GM23338 (cell line): ENCODE results near the gene DEPDC5. TPM values are rescaled to one million over a fixed set of nuclear protein-coding genes. Genes with fewer than 3 reads are reported as not detected.

Experiments
- ATAC-seq: fragments of 200-7000 bp; cut with Tn5 transposase; 3 replicates; pipeline ENCODE4 v1.9.1; 2020
- DNase-seq: peaks from one replicate; pipeline ENCODE4 v3.0.0-alpha.2; 2015; ENCODE audit warnings: low spot score
- H2AFZ ChIP-seq: fragments of 200-600 bp; sonication (generic); 2 replicates; pipeline ENCODE4 v1.8.0; 2016; ENCODE audit warnings: antibody characterized with exemption, mild to moderate bottlenecking, moderate library complexity
- H3F3A ChIP-seq: fragments of 200-600 bp; sonication (generic); replicated peaks from 2 replicates; pipeline ENCODE4 v1.8.0; 2017; ENCODE audit warnings: antibody characterized with exemption, mixed run types, low read depth
- H3K27ac ChIP-seq: fragments of 200-600 bp; sonication (generic); 2 replicates; pipeline ENCODE4 v1.6.1; 2016; ENCODE audit warnings: low read depth
- H3K27me3 ChIP-seq: fragments of 200-600 bp; sonication (generic); 2 replicates; pipeline ENCODE4 v1.8.0; 2016; ENCODE audit warnings: mild to moderate bottlenecking, mixed run types, moderate library complexity; ENCODE audit not compliant: insufficient read depth
- H3K36me3 ChIP-seq: fragments of 200-600 bp; sonication (generic); 2 replicates; pipeline ENCODE4 v1.8.0; 2016; ENCODE audit warnings: mild to moderate bottlenecking; ENCODE audit not compliant: insufficient read depth
- H3K4me1 ChIP-seq: fragments of 200-600 bp; sonication (generic); 2 replicates; pipeline ENCODE4 v1.8.0; 2016; ENCODE audit warnings: mild to moderate bottlenecking, moderate library complexity; ENCODE audit not compliant: insufficient read depth
- H3K4me2 ChIP-seq: fragments of 200-600 bp; sonication (generic); 2 replicates; pipeline ENCODE4 v1.7.1; 2017; ENCODE audit warnings: mixed run types
- H3K4me3 ChIP-seq: fragments of 200-600 bp; sonication (generic); 2 replicates; pipeline ENCODE4 v1.6.1; 2016; ENCODE audit warnings: mixed run types
- H3K79me2 ChIP-seq: fragments of 200-600 bp; sonication (generic); replicated peaks from 2 replicates; pipeline ENCODE4 v1.8.0; 2017; ENCODE audit warnings: mild to moderate bottlenecking; ENCODE audit not compliant: insufficient read depth
- H3K9me2 ChIP-seq: fragments of 200-600 bp; sonication (generic); 2 replicates; pipeline ENCODE4 v1.8.0; 2017; ENCODE audit not compliant: insufficient read depth
- H4K20me1 ChIP-seq: fragments of 200-600 bp; sonication (generic); replicated peaks from 2 replicates; pipeline ENCODE4 v1.8.0; 2017; ENCODE audit warnings: mild to moderate bottlenecking; ENCODE audit not compliant: insufficient read depth
- H3K27ac Mint-ChIP-seq: 2 replicates; pipeline ENCODE4 v1.8.0; 2020; ENCODE audit warnings: inconsistent platforms, mild to moderate bottlenecking, moderate library complexity, mixed read lengths
- H3K27me3 Mint-ChIP-seq: 3 replicates; pipeline ENCODE4 v1.8.0; 2022; ENCODE audit warnings: low read depth, mild to moderate bottlenecking, moderate library complexity, mixed read lengths, inconsistent platforms; ENCODE audit not compliant: insufficient read depth, poor library complexity
- H3K36me3 Mint-ChIP-seq: 3 replicates; pipeline ENCODE4 v1.8.0; 2021; ENCODE audit warnings: low read depth, mild to moderate bottlenecking, inconsistent platforms, moderate library complexity, mixed read lengths
- H3K4me1 Mint-ChIP-seq: 3 replicates; pipeline ENCODE4 v1.8.0; 2020; ENCODE audit warnings: mild to moderate bottlenecking, inconsistent platforms, mixed read lengths
- H3K4me3 Mint-ChIP-seq: 3 replicates; pipeline ENCODE4 v1.8.0; 2021; ENCODE audit warnings: moderate library complexity, mild to moderate bottlenecking, inconsistent platforms, mixed read lengths
- H3K9me3 Mint-ChIP-seq: 3 replicates; pipeline ENCODE4 v1.8.0; 2020; ENCODE audit warnings: moderate library complexity, mild to moderate bottlenecking, inconsistent platforms, mixed read lengths
- CREB1 ChIP-seq: fragments of 250-450 bp; sonication (Bioruptor Pico); IDR thresholded peaks from 2 replicates; pipeline ENCODE4 v1.5.0; 2020; ENCODE audit warnings: low read depth, mild to moderate bottlenecking, moderate library complexity
- EZH2phosphoT487 ChIP-seq: fragments of 200-600 bp; sonication (generic); IDR thresholded peaks from one replicate; pipeline ENCODE4 v1.8.1; 2018; ENCODE audit warnings: antibody characterized with exemption; ENCODE audit not compliant: unreplicated experiment
- JUNB ChIP-seq: IDR thresholded peaks from one replicate; pipeline ENCODE4 v1.6.1; 2016; ENCODE audit warnings: antibody characterized with exemption; ENCODE audit not compliant: unreplicated experiment
- NANOG ChIP-seq: IDR thresholded peaks from 2 replicates; pipeline ENCODE4 v1.6.1; 2016; ENCODE audit warnings: antibody characterized with exemption, borderline replicate concordance
- STAT1 ChIP-seq: IDR thresholded peaks from one replicate; pipeline ENCODE4 v1.6.1; 2016; ENCODE audit warnings: antibody characterized with exemption; ENCODE audit not compliant: unreplicated experiment
- polyA plus RNA-seq: library from polyadenylated mRNA; unstranded; fragments of >200 nt; fragmentation: Nextera tagmentation; extraction: Ambion mirVana; gene quantifications from 2 replicates; pipeline ENCODE4 v1.2.1, GENCODE V29; 2016
- total RNA-seq: library from RNA; depleted of rRNA; stranded (reverse); fragments of >200 nt; shearing (Covaris generic); gene quantifications from 2 replicates; pipeline ENCODE4 v1.2.3, GENCODE V29; 2014
- TF ChIP-seq, protein P1 (sequence below): IDR thresholded peaks from one replicate; pipeline ENCODE4 v1.6.1; 2018; ENCODE audit warnings: antibody characterized with exemption; ENCODE audit not compliant: unreplicated experiment
- TF ChIP-seq, protein P2 (sequence below): IDR thresholded peaks from 2 replicates; pipeline ENCODE4 v1.6.1; 2016; ENCODE audit warnings: antibody characterized with exemption
- TF ChIP-seq, protein P3 (sequence below): fragments of 250-450 bp; sonication (Bioruptor Pico); IDR thresholded peaks from 2 replicates; pipeline ENCODE4 v1.5.0; 2020; ENCODE audit warnings: mild to moderate bottlenecking, moderate library complexity

Gene DEPDC5
- total and polyA plus RNA-seq, 2 experiments from 2014 or later = 18.7 to 19.7 TPM

DNA sequence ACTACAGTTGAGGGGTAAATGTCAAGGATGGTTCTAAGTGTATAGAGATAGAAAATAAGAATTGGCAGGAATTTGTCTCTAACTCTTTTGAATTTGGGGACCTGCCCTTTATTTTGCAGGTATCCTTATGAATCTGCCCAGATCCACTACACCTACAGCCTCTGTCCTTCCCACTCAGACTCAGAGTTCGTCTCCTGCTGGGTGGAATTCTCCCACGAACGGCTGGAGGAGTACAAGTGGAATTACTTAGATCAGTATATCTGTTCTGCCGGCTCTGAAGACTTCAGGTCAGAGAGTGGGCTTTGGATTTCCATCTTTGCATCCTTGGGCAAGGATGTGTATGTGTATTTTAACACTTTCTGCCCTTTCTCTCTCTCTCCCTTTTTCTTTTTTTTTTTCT, 89.7 kb downstream of the DEPDC5 start:
- TF ChIP-seq, protein P1, sequence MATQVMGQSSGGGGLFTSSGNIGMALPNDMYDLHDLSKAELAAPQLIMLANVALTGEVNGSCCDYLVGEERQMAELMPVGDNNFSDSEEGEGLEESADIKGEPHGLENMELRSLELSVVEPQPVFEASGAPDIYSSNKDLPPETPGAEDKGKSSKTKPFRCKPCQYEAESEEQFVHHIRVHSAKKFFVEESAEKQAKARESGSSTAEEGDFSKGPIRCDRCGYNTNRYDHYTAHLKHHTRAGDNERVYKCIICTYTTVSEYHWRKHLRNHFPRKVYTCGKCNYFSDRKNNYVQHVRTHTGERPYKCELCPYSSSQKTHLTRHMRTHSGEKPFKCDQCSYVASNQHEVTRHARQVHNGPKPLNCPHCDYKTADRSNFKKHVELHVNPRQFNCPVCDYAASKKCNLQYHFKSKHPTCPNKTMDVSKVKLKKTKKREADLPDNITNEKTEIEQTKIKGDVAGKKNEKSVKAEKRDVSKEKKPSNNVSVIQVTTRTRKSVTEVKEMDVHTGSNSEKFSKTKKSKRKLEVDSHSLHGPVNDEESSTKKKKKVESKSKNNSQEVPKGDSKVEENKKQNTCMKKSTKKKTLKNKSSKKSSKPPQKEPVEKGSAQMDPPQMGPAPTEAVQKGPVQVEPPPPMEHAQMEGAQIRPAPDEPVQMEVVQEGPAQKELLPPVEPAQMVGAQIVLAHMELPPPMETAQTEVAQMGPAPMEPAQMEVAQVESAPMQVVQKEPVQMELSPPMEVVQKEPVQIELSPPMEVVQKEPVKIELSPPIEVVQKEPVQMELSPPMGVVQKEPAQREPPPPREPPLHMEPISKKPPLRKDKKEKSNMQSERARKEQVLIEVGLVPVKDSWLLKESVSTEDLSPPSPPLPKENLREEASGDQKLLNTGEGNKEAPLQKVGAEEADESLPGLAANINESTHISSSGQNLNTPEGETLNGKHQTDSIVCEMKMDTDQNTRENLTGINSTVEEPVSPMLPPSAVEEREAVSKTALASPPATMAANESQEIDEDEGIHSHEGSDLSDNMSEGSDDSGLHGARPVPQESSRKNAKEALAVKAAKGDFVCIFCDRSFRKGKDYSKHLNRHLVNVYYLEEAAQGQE = no peak
- TF ChIP-seq, protein P2, sequence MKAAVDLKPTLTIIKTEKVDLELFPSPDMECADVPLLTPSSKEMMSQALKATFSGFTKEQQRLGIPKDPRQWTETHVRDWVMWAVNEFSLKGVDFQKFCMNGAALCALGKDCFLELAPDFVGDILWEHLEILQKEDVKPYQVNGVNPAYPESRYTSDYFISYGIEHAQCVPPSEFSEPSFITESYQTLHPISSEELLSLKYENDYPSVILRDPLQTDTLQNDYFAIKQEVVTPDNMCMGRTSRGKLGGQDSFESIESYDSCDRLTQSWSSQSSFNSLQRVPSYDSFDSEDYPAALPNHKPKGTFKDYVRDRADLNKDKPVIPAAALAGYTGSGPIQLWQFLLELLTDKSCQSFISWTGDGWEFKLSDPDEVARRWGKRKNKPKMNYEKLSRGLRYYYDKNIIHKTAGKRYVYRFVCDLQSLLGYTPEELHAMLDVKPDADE = no peak
- TF ChIP-seq EZH2phosphoT487 (no peak), JUNB (no peak)
- no peaks in the 10 kb centered on the region for H3K9me2 ChIP-seq
- H3K27ac ChIP-seq = no peak overlapping the region
- H3K36me3 ChIP-seq = peaks cover 16% of the 10 kb centered on the region
- H3K4me3 ChIP-seq = no peak overlapping the region
- no peak for ATAC-seq
- no peak overlapping the region for H3K27ac Mint-ChIP-seq
- no peak overlapping the region for H3K4me2 ChIP-seq
- H3K36me3 Mint-ChIP-seq = peaks cover 43% of the 10 kb centered on the region
- no peaks in the 10 kb centered on the region for H3F3A ChIP-seq
- no peaks in the 10 kb centered on the region for H3K27me3 ChIP-seq
- H3K9me3 Mint-ChIP-seq = peaks cover 15% of the 10 kb centered on the region
- DNase-seq = no peak
- H3K79me2 ChIP-seq = no peaks in the 10 kb centered on the region
- H3K27me3 Mint-ChIP-seq = no peaks in the 10 kb centered on the region
- H3K4me1 ChIP-seq = no peaks in the 10 kb centered on the region
- no peaks in the 10 kb centered on the region for H3K4me1 Mint-ChIP-seq
- H4K20me1 ChIP-seq = no peaks in the 10 kb centered on the region; the same call in 1 of the 2 replicates
- no peak overlapping the region for H2AFZ ChIP-seq
- H3K4me3 Mint-ChIP-seq = no peak overlapping the region

DNA sequence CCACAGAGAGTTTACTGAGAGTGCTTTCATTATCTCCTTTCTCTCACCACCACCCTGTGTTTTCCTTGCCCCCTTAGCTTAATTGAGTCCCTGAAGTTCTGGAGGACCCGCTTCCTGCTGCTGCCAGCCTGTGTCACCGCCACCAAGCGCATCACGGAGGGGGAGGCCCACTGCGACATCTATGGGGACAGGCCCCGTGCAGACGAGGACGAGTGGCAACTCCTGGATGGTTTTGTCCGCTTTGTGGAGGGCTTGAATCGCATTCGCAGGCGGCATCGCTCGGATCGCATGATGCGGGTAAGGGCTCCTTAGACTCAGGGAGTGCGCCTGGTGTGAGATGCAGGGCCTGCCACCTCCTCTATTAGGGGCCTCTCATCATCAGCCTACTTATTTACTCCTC, 91.1 kb downstream of the DEPDC5 start:
- no peak overlapping the region for H3K4me2 ChIP-seq
- DNase-seq = no peak
- H3K4me3 ChIP-seq = no peak overlapping the region
- Mint-ChIP-seq H3K27ac (no peak overlapping the region), H3K4me3 (no peak overlapping the region), H3K9me3 (peaks cover 21% of the 10 kb centered on the region), H3K36me3 (peaks cover 55% of the 10 kb centered on the region), H3K27me3 (no peaks in the 10 kb centered on the region), H3K4me1 (peaks cover 2% of the 10 kb centered on the region; the same call in 1 of the 3 replicates)
- no peak overlapping the region for H2AFZ ChIP-seq
- H3K4me1 ChIP-seq = no peaks in the 10 kb centered on the region
- H4K20me1 ChIP-seq = no peaks in the 10 kb centered on the region
- no peak overlapping the region for H3K27ac ChIP-seq
- no peaks in the 10 kb centered on the region for H3K27me3 ChIP-seq
- H3K9me2 ChIP-seq = no peaks in the 10 kb centered on the region
- no peaks in the 10 kb centered on the region for H3K79me2 ChIP-seq
- H3K36me3 ChIP-seq = peaks cover 16% of the 10 kb centered on the region
- ATAC-seq = no peak
- no peaks in the 10 kb centered on the region for H3F3A ChIP-seq
- TF ChIP-seq STAT1 = no peak
- no peak for TF ChIP-seq NANOG
- TF ChIP-seq, protein P1 = no peak
- TF ChIP-seq, protein P3, sequence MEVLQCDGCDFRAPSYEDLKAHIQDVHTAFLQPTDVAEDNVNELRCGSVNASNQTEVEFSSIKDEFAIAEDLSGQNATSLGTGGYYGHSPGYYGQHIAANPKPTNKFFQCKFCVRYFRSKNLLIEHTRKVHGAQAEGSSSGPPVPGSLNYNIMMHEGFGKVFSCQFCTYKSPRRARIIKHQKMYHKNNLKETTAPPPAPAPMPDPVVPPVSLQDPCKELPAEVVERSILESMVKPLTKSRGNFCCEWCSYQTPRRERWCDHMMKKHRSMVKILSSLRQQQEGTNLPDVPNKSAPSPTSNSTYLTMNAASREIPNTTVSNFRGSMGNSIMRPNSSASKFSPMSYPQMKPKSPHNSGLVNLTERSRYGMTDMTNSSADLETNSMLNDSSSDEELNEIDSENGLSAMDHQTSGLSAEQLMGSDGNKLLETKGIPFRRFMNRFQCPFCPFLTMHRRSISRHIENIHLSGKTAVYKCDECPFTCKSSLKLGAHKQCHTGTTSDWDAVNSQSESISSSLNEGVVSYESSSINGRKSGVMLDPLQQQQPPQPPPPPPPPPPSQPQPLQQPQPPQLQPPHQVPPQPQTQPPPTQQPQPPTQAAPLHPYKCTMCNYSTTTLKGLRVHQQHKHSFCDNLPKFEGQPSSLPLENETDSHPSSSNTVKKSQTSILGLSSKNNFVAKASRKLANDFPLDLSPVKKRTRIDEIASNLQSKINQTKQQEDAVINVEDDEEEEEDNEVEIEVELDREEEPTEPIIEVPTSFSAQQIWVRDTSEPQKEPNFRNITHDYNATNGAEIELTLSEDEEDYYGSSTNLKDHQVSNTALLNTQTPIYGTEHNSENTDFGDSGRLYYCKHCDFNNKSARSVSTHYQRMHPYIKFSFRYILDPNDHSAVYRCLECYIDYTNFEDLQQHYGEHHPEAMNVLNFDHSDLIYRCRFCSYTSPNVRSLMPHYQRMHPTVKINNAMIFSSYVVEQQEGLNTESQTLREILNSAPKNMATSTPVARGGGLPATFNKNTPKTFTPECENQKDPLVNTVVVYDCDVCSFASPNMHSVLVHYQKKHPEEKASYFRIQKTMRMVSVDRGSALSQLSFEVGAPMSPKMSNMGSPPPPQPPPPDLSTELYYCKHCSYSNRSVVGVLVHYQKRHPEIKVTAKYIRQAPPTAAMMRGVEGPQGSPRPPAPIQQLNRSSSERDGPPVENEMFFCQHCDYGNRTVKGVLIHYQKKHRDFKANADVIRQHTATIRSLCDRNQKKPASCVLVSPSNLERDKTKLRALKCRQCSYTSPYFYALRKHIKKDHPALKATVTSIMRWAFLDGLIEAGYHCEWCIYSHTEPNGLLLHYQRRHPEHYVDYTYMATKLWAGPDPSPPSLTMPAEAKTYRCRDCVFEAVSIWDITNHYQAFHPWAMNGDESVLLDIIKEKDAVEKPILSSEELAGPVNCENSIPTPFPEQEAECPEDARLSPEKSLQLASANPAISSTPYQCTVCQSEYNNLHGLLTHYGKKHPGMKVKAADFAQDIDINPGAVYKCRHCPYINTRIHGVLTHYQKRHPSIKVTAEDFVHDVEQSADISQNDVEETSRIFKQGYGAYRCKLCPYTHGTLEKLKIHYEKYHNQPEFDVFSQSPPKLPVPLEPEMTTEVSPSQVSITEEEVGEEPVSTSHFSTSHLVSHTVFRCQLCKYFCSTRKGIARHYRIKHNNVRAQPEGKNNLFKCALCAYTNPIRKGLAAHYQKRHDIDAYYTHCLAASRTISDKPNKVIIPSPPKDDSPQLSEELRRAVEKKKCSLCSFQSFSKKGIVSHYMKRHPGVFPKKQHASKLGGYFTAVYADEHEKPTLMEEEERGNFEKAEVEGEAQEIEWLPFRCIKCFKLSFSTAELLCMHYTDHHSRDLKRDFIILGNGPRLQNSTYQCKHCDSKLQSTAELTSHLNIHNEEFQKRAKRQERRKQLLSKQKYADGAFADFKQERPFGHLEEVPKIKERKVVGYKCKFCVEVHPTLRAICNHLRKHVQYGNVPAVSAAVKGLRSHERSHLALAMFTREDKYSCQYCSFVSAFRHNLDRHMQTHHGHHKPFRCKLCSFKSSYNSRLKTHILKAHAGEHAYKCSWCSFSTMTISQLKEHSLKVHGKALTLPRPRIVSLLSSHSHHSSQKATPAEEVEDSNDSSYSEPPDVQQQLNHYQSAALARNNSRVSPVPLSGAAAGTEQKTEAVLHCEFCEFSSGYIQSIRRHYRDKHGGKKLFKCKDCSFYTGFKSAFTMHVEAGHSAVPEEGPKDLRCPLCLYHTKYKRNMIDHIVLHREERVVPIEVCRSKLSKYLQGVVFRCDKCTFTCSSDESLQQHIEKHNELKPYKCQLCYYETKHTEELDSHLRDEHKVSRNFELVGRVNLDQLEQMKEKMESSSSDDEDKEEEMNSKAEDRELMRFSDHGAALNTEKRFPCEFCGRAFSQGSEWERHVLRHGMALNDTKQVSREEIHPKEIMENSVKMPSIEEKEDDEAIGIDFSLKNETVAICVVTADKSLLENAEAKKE (CRISPR knock-in tag) = no peak
- no peak for TF ChIP-seq CREB1 (CRISPR knock-in tag)
